ENCODE results near the gene ZNF280D.
"Not testable (repeated sequence)": the region's sequence is repeated elsewhere in the genome, so short reads cannot be mapped to it uniquely, and the experiment has no call there.

The ZNF280D gene

GRCh38 chr15:56715220-56715619, 18.1 kb downstream of the ZNF280D start:
- DNase-seq (ENCODE audit: low read depth in 2 of 2): no peak

GRCh38 chr15:56709502-56709901, 23.8 kb downstream of the ZNF280D start:
- not testable (repeated sequence) for DNase-seq (ENCODE audit: low read depth in 2 of 2)

- DNase-seq (ENCODE audit: low read depth in 2 of 2): no peak
These were observed 33.6 kb downstream of the ZNF280D start for GRCh38 chr15:56699743-56700142.

GRCh38 chr15:56698270-56698669, 35.0 kb downstream of the ZNF280D start:
- DNase-seq (ENCODE audit: low read depth in 2 of 2): no peak

- DNase-seq (ENCODE audit: low read depth in 2 of 2): no peak
These were observed 39.5 kb downstream of the ZNF280D start for GRCh38 chr15:56693761-56694160.

- no peak for DNase-seq (ENCODE audit: low read depth in 2 of 2)
These were observed 42.6 kb downstream of the ZNF280D start for GRCh38 chr15:56690733-56691132.

GRCh38 chr15:56683908-56684307, 49.4 kb downstream of the ZNF280D start:
- no peak for DNase-seq (ENCODE audit: low read depth in 2 of 2)

- DNase-seq (ENCODE audit: low read depth in 2 of 2): no peak
These were observed 52.2 kb downstream of the ZNF280D start for GRCh38 chr15:56681113-56681512.

- DNase-seq (ENCODE audit: low read depth in 2 of 2): no peak
These were observed 54.1 kb downstream of the ZNF280D start for GRCh38 chr15:56679225-56679624.

GRCh38 chr15:56678571-56678970, 54.7 kb downstream of the ZNF280D start:
- DNase-seq (ENCODE audit: low read depth in 2 of 2): no peak

- DNase-seq (ENCODE audit: low read depth in 2 of 2): no peak
These were observed 56.0 kb downstream of the ZNF280D start for GRCh38 chr15:56677271-56677670.

- DNase-seq (ENCODE audit: low read depth in 2 of 2): no peak
These were observed 57.4 kb downstream of the ZNF280D start for GRCh38 chr15:56675930-56676329.

GRCh38 chr15:56674857-56675256, 58.5 kb downstream of the ZNF280D start:
- no peak for DNase-seq (ENCODE audit: low read depth in 2 of 2)

GRCh38 chr15:56672721-56673120, 60.6 kb downstream of the ZNF280D start:
- no peak for DNase-seq (ENCODE audit: low read depth in 2 of 2)

- DNase-seq (ENCODE audit: low read depth in 2 of 2): no peak
These were observed 65.8 kb downstream of the ZNF280D start for GRCh38 chr15:56667517-56667916.

- DNase-seq (ENCODE audit: low read depth in 2 of 2): no peak
These were observed 72.4 kb downstream of the ZNF280D start for GRCh38 chr15:56660943-56661342.

- DNase-seq (ENCODE audit: low read depth in 2 of 2): no peak
These were observed 74.1 kb downstream of the ZNF280D start for GRCh38 chr15:56659197-56659596.

GRCh38 chr15:56654624-56655023, 78.7 kb downstream of the ZNF280D start:
- DNase-seq (ENCODE audit: low read depth in 2 of 2): no peak

GRCh38 chr15:56654216-56654615, 79.1 kb downstream of the ZNF280D start:
- DNase-seq (ENCODE audit: low read depth in 2 of 2): no peak

- DNase-seq (ENCODE audit: low read depth in 2 of 2): no peak
These were observed 79.5 kb downstream of the ZNF280D start for GRCh38 chr15:56653787-56654186.

GRCh38 chr15:56653107-56653506, 80.2 kb downstream of the ZNF280D start:
- no peak for DNase-seq (ENCODE audit: low read depth in 2 of 2)

- no peak for DNase-seq (ENCODE audit: low read depth in 2 of 2)
These were observed 85.0 kb downstream of the ZNF280D start for GRCh38 chr15:56648311-56648710.

GRCh38 chr15:56640549-56640948, 92.8 kb downstream of the ZNF280D start:
- no peak for DNase-seq (ENCODE audit: low read depth in 2 of 2)

- no peak for DNase-seq (ENCODE audit: low read depth in 2 of 2)
These were observed 93.2 kb downstream of the ZNF280D start for GRCh38 chr15:56640127-56640526.

GRCh38 chr15:56639631-56640030, 93.7 kb downstream of the ZNF280D start:
- DNase-seq (ENCODE audit: low read depth in 2 of 2): no peak
